Osteoblast (primary cell): ENCODE data around the gene TDRKH. TPM values are rescaled to one million over a fixed set of nuclear protein-coding genes. Genes with fewer than 3 reads are reported as not detected.
"Not testable (repeated sequence)": the region's sequence is repeated elsewhere in the genome, so short reads cannot be mapped to it uniquely, and the experiment has no call there.

Experiments
- DNase-seq: peaks from one replicate; pipeline ENCODE4 v3.0.0; 2011; ENCODE audit warnings: low spot score, mixed read lengths; ENCODE audit not compliant: insufficient read length; ENCODE audit errors: missing footprints
- H2AFZ ChIP-seq: 2 replicates; pipeline ENCODE4 v1.6.0; 2011; ENCODE audit warnings: mild to moderate bottlenecking, low read length
- H3K27ac ChIP-seq: 2 replicates; pipeline ENCODE4 v1.5.1; 2011; ENCODE audit warnings: mild to moderate bottlenecking, low read depth, low read length, moderate library complexity
- H3K27me3 ChIP-seq: 2 replicates; pipeline ENCODE4 v1.6.0; 2012; ENCODE audit warnings: mild to moderate bottlenecking, control low read depth, inconsistent platforms, low read length, moderate library complexity; ENCODE audit not compliant: insufficient read depth
- H3K36me3 ChIP-seq: 2 replicates; pipeline ENCODE4 v1.5.1; 2011; ENCODE audit warnings: mild to moderate bottlenecking, low read length, control low read depth, moderate library complexity; ENCODE audit not compliant: insufficient read depth
- H3K4me1 ChIP-seq: 2 replicates; pipeline ENCODE4 v1.5.1; 2011; ENCODE audit warnings: mild to moderate bottlenecking, low read length, control low read depth, moderate library complexity; ENCODE audit not compliant: insufficient read depth
- H3K4me2 ChIP-seq: 2 replicates; pipeline ENCODE4 v1.6.0; 2011; ENCODE audit warnings: mild to moderate bottlenecking, low read length; ENCODE audit not compliant: insufficient read depth
- H3K4me3 ChIP-seq: fragments of 200-600 bp; sonication (generic); 3 replicates; pipeline ENCODE4 v1.5.1; 2012; ENCODE audit warnings: mild to moderate bottlenecking, low read length, inconsistent platforms; ENCODE audit not compliant: insufficient read depth
- H3K79me2 ChIP-seq: 2 replicates; pipeline ENCODE4 v1.6.0; 2012; ENCODE audit warnings: mild to moderate bottlenecking, low read length, control low read depth, inconsistent platforms; ENCODE audit not compliant: insufficient read depth
- H3K9me3 ChIP-seq: 2 replicates; pipeline ENCODE4 v1.5.1; 2011; ENCODE audit warnings: low read depth, low read length, control low read depth
- H4K20me1 ChIP-seq: 2 replicates; pipeline ENCODE4 v1.6.0; 2012; ENCODE audit warnings: mild to moderate bottlenecking, low read length, control low read depth; ENCODE audit not compliant: insufficient read depth
- CTCF ChIP-seq: IDR thresholded peaks from 2 replicates; pipeline ENCODE4 v1.5.1; 2011; ENCODE audit warnings: mild to moderate bottlenecking, low read depth, low read length, moderate library complexity; ENCODE audit errors: extremely low read depth
- total RNA-seq: library from RNA; depleted of rRNA; stranded (reverse); fragments of >200 nt; gene quantifications from 2 replicates; pipeline ENCODE4 v1.2.3, GENCODE V29; 2012

The TDRKH gene
- total RNA-seq, 1 donor, result 1.1 TPM

DNA sequence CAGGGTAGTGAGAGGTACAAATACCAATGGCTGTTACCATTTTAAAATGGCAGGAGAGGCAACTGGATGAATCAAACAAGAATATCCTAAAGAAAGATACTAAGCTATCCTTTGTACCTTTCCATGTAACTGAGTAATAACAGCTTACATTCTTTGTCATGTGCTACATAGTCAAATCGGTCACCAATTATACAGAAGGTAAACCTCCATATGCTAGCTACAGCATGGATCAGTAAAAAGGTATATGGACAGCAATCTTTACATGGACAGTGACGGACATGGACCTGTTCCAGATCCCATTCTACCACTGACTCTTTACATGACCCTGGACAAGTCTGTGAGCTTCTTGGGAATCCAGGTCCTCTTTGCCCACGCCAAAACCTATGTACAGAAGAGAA is 13.6 kb downstream of the TDRKH start:
- peaks cover 5% of the 10 kb centered on the region for H3K4me1 ChIP-seq
- TF ChIP-seq CTCF, result no peak
- H4K20me1 ChIP-seq, result no peaks in the 10 kb centered on the region
- no peak overlapping the region for H3K4me3 ChIP-seq
- no peak overlapping the region for H3K4me2 ChIP-seq
- no peak overlapping the region for H2AFZ ChIP-seq
- no peaks in the 10 kb centered on the region for H3K79me2 ChIP-seq
- no peaks in the 10 kb centered on the region for H3K36me3 ChIP-seq
- no peaks in the 10 kb centered on the region for H3K9me3 ChIP-seq
- H3K27ac ChIP-seq, result no peak overlapping the region
- no peak for DNase-seq
- H3K27me3 ChIP-seq, result no peaks in the 10 kb centered on the region

DNA sequence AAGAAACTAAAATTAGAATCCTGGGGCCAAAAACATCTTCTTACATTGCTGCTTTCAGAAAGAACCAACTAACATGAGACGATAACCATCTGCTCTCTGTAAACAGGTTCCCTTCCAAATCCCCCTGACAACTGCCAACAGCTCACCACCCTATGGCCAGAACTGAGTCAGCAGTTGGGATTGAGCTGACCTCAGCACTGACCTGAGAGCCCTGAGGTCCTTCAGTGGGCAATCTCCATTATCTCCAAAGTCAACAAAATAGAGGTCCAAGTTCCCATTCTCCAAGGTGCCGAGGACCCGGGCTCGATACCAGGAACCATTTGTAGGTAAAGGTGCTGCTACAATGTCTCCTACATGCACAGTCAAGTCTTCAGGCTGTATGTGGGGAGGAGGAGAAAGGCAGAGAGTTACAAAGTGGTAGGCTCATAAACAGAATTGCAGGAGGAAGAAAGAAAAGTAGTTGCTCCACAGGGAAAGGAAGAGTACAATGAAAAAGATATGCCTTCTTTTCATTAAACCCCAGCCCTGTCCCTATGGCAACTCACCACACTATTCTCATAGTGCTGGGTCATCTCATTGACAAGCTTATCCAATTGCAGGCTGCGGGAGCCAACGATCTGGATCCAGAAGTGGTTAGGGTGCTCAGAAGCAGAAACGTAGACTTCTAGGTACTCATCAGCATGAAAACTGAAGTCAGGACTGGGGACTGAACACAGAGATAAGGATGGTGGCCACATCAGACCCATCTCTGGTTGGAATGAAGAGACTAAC is 14.2 kb downstream of the TDRKH start:
- H4K20me1 ChIP-seq, result no peaks in the 10 kb centered on the region
- H3K27ac ChIP-seq, result no peak overlapping the region
- no peak for DNase-seq
- no peak for TF ChIP-seq CTCF
- H3K79me2 ChIP-seq, result no peaks in the 10 kb centered on the region
- no peak overlapping the region for H2AFZ ChIP-seq
- peaks cover 5% of the 10 kb centered on the region for H3K4me1 ChIP-seq
- no peak overlapping the region for H3K4me3 ChIP-seq
- H3K36me3 ChIP-seq, result no peaks in the 10 kb centered on the region
- no peaks in the 10 kb centered on the region for H3K27me3 ChIP-seq
- H3K4me2 ChIP-seq, result no peak overlapping the region
- no peaks in the 10 kb centered on the region for H3K9me3 ChIP-seq

DNA sequence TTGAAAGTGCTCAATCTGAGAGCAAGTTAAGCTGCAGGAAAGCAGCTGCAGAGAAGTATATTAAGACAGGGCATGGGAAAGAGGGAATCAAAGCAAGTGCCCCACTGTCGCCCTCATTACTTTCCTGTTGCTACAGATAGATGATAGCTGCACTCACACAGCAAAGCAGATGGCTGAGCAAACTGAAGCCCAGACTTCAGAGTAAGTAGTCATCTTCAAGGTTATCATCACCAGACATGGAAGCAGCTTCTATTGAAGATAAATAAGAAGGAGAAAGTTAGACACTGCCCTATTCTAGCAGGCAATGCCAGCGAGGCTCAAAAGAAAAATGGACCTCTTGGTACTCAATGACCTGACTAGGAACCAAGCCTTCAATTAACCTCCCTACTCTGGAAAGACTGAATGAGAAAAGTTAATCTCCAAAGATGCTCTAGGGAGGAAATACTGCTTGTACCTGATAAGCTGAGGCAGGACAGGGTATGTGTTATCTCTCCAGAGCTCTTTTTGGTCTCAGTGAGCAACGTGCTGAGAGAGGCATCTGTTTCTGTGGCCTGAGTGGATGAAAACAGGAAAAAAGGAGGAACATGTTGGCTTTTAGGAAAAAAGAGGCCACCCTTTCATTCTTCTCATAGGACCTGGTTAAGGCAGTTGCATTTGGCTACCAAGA is 15.9 kb downstream of the TDRKH start:
- Histone ChIP-seq H3K4me2 (no peak overlapping the region), H3K4me1 (peaks cover 5% of the 10 kb centered on the region), H3K27ac (no peak overlapping the region), H3K36me3 (no peaks in the 10 kb centered on the region), H3K79me2 (no peaks in the 10 kb centered on the region), H2AFZ (no peak overlapping the region), H4K20me1 (no peaks in the 10 kb centered on the region), H3K4me3 (no peak overlapping the region), H3K27me3 (no peaks in the 10 kb centered on the region), H3K9me3 (no peaks in the 10 kb centered on the region)
- no peak for DNase-seq
- no peak for TF ChIP-seq CTCF

- peak overlapping the region; percentile 72 for H2AFZ ChIP-seq
- H3K27ac ChIP-seq, result no peak overlapping the region
- no peaks in the 10 kb centered on the region for H3K79me2 ChIP-seq
- H3K36me3 ChIP-seq, result no peaks in the 10 kb centered on the region
- TF ChIP-seq CTCF, result no peak
- DNase-seq, result peak; percentile 89
- H3K4me2 ChIP-seq, result no peak overlapping the region
- no peak overlapping the region for H3K4me3 ChIP-seq
- no peaks in the 10 kb centered on the region for H3K9me3 ChIP-seq
- H3K27me3 ChIP-seq, result no peaks in the 10 kb centered on the region
- H3K4me1 ChIP-seq, result peaks cover 5% of the 10 kb centered on the region
- H4K20me1 ChIP-seq, result no peaks in the 10 kb centered on the region
Observed at GRCh38 chr1:151773702-151774101, 16.6 kb downstream of the TDRKH start.

DNA sequence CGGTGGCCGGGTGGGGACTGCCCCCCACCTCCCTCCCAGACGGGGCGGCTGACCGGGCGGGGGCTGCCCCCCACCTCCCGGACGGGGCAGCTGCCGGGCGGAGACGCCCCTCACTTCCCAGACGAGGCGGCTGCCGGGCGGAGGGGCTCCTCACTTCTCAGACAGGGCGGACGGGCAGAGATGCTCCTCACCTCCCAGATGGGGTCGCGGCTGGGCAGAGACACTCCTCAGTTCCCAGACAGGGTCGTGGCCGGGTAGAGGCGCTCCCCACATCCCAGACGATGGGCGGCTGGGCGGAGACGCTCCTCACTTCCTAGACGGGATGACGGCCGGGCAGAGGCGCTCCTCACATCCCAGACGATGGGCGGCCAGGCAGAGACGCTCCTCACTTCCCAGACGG is 21.0 kb downstream of the TDRKH start:
- not testable (repeated sequence) for H3K27ac ChIP-seq, H3K79me2 ChIP-seq, H3K4me3 ChIP-seq, H3K27me3 ChIP-seq, H3K9me3 ChIP-seq, H3K4me1 ChIP-seq, H2AFZ ChIP-seq, H3K4me2 ChIP-seq, H3K36me3 ChIP-seq, H4K20me1 ChIP-seq, DNase-seq
